GM10266 (cell line): ENCODE results near the gene SLC35F5.

Experiments
- DNase-seq: peaks from one replicate; pipeline ENCODE4 v3.0.0; 2012; ENCODE audit errors: extremely low spot score
- CTCF ChIP-seq: IDR thresholded peaks from 2 replicates; pipeline ENCODE4 v1.5.1; 2012; ENCODE audit warnings: mild to moderate bottlenecking, low read depth; ENCODE audit not compliant: control insufficient read depth, insufficient read depth; ENCODE audit errors: missing control alignments

The SLC35F5 gene

GRCh38 chr2:113755035-113755834 is 1.2 kb downstream of the SLC35F5 start:
- TF ChIP-seq CTCF = no peak
- DNase-seq = peak; percentile 5

- no peak for DNase-seq
- no peak for TF ChIP-seq CTCF
These were observed 2.3 kb downstream of the SLC35F5 start for GRCh38 chr2:113754160-113754559.

- DNase-seq = no peak
- TF ChIP-seq CTCF = no peak
These were observed 6.1 kb downstream of the SLC35F5 start for GRCh38 chr2:113750385-113750784.

GRCh38 chr2:113741091-113741490 is 15.4 kb downstream of the SLC35F5 start:
- TF ChIP-seq CTCF = no peak
- DNase-seq = no peak

- no peak for TF ChIP-seq CTCF
- DNase-seq = no peak
These were observed 16.6 kb downstream of the SLC35F5 start for GRCh38 chr2:113739849-113740248.

- no peak for TF ChIP-seq CTCF
- peak; percentile 41 for DNase-seq
These were observed 22.3 kb downstream of the SLC35F5 start for GRCh38 chr2:113734185-113734584.

- DNase-seq = no peak
- TF ChIP-seq CTCF = no peak
These were observed 32.4 kb downstream of the SLC35F5 start for GRCh38 chr2:113724010-113724409.
